DOHH2 (cell line): ENCODE data around the gene VTI1A.

Experiments used
- H3F3A ChIP-seq: fragments of 200-600 bp; sonication (generic), shearing (Covaris generic); 2 replicates; pipeline ENCODE4 v1.6.0; 2016; ENCODE audit warnings: antibody characterized with exemption, mild to moderate bottlenecking; ENCODE audit not compliant: control insufficient read depth, insufficient read depth
- H3K27ac ChIP-seq: fragments of 200-600 bp; sonication (generic); 2 replicates; pipeline ENCODE4 v1.5.1; 2014; ENCODE audit warnings: low read depth, mild to moderate bottlenecking, low read length, moderate library complexity
- H3K27me3 ChIP-seq: fragments of 200-600 bp; sonication (generic); 2 replicates; pipeline ENCODE4 v1.6.1; 2014; ENCODE audit warnings: mild to moderate bottlenecking, low read length, mixed read lengths; ENCODE audit not compliant: control insufficient read depth
- H3K36me3 ChIP-seq: fragments of 200-600 bp; sonication (generic); 2 replicates; pipeline ENCODE4 v1.6.1; 2014; ENCODE audit warnings: mild to moderate bottlenecking, low read length, moderate library complexity, mixed read lengths; ENCODE audit not compliant: control insufficient read depth
- H3K4me1 ChIP-seq: fragments of 200-600 bp; sonication (generic); 2 replicates; pipeline ENCODE4 v1.6.1; 2014; ENCODE audit warnings: mild to moderate bottlenecking, low read length, mixed read lengths; ENCODE audit not compliant: control insufficient read depth
- H3K4me2 ChIP-seq: fragments of 200-600 bp; sonication (generic); 2 replicates; pipeline ENCODE4 v1.6.0; 2014; ENCODE audit warnings: mild to moderate bottlenecking, low read length, moderate library complexity
- H3K4me3 ChIP-seq: fragments of 200-600 bp; sonication (generic); 2 replicates; pipeline ENCODE4 v1.5.1; 2014; ENCODE audit warnings: mild to moderate bottlenecking, low read length, mixed read lengths
- H3K79me2 ChIP-seq: fragments of 200-600 bp; sonication (generic); 2 replicates; pipeline ENCODE4 v1.6.1; 2014; ENCODE audit warnings: mild to moderate bottlenecking, low read length, mixed read lengths; ENCODE audit not compliant: control insufficient read depth
- H3K9me2 ChIP-seq: fragments of 200-600 bp; sonication (generic); replicated peaks from 2 replicates; pipeline ENCODE4 v1.6.1; 2014; ENCODE audit warnings: mild to moderate bottlenecking, low read length, mixed read lengths; ENCODE audit not compliant: control insufficient read depth
- H3K9me3 ChIP-seq: fragments of 200-600 bp; sonication (generic); 2 replicates; pipeline ENCODE4 v1.6.1; 2014; ENCODE audit warnings: antibody characterized with exemption, low read length, mixed read lengths; ENCODE audit not compliant: control insufficient read depth, insufficient read depth
- H4K20me1 ChIP-seq: fragments of 200-600 bp; sonication (generic); 2 replicates; pipeline ENCODE4 v1.6.0; 2014; ENCODE audit warnings: low read depth, mild to moderate bottlenecking, antibody characterized with exemption, low read length, moderate library complexity; ENCODE audit not compliant: control insufficient read depth, insufficient read depth
- EZH2phosphoT487 ChIP-seq: fragments of 200-600 bp; sonication (generic); IDR thresholded peaks from 2 replicates; pipeline ENCODE4 v1.6.1; 2017; ENCODE audit warnings: borderline replicate concordance, mild to moderate bottlenecking, antibody characterized with exemption, low read length, moderate library complexity, mixed read lengths
- TF ChIP-seq, protein P1 (sequence below): fragments of 200-600 bp; sonication (generic); IDR thresholded peaks from one replicate; pipeline ENCODE4 v1.5.1; 2014; ENCODE audit warnings: antibody characterized with exemption, mild to moderate bottlenecking, low read depth, low read length; ENCODE audit not compliant: poor library complexity, severe bottlenecking

The VTI1A gene

DNA sequence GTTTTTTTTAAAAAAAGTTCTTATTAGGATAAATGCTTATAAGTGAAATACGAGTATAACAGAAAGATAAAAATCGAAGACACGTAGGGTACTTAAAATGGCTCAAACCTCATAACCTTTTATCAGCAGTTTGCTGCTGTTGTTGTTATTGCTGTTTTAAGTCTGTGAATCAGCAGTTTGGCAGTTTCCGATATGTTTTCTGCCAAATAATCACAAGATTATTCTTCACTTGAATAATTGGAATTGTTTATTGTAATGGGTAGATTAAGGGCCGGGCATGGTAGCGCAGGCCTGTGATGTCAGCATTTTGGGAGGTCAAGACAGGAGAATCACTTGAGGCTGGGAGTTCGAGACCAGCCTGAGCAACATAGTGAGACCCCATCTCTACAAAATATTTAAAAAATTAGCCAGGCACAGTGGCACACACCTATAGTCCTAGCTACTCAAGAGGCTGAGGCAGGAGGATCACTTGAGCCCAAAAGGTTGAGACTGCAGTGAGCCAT is 177.6 kb downstream of the VTI1A start:
- no peaks in the 10 kb centered on the region for H3K9me2 ChIP-seq
- no peaks in the 10 kb centered on the region for H3F3A ChIP-seq
- no peak overlapping the region for H3K27ac ChIP-seq
- H3K9me3 ChIP-seq, result no peaks in the 10 kb centered on the region
- no peaks in the 10 kb centered on the region for H3K79me2 ChIP-seq
- H3K4me2 ChIP-seq, result no peak overlapping the region
- TF ChIP-seq, protein P1, sequence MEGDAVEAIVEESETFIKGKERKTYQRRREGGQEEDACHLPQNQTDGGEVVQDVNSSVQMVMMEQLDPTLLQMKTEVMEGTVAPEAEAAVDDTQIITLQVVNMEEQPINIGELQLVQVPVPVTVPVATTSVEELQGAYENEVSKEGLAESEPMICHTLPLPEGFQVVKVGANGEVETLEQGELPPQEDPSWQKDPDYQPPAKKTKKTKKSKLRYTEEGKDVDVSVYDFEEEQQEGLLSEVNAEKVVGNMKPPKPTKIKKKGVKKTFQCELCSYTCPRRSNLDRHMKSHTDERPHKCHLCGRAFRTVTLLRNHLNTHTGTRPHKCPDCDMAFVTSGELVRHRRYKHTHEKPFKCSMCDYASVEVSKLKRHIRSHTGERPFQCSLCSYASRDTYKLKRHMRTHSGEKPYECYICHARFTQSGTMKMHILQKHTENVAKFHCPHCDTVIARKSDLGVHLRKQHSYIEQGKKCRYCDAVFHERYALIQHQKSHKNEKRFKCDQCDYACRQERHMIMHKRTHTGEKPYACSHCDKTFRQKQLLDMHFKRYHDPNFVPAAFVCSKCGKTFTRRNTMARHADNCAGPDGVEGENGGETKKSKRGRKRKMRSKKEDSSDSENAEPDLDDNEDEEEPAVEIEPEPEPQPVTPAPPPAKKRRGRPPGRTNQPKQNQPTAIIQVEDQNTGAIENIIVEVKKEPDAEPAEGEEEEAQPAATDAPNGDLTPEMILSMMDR, result no peak
- TF ChIP-seq EZH2phosphoT487, result no peak
- H3K36me3 ChIP-seq, result no peaks in the 10 kb centered on the region
- no peaks in the 10 kb centered on the region for H4K20me1 ChIP-seq
- no peaks in the 10 kb centered on the region for H3K4me1 ChIP-seq
- H3K27me3 ChIP-seq, result no peaks in the 10 kb centered on the region
- no peak overlapping the region for H3K4me3 ChIP-seq

DNA sequence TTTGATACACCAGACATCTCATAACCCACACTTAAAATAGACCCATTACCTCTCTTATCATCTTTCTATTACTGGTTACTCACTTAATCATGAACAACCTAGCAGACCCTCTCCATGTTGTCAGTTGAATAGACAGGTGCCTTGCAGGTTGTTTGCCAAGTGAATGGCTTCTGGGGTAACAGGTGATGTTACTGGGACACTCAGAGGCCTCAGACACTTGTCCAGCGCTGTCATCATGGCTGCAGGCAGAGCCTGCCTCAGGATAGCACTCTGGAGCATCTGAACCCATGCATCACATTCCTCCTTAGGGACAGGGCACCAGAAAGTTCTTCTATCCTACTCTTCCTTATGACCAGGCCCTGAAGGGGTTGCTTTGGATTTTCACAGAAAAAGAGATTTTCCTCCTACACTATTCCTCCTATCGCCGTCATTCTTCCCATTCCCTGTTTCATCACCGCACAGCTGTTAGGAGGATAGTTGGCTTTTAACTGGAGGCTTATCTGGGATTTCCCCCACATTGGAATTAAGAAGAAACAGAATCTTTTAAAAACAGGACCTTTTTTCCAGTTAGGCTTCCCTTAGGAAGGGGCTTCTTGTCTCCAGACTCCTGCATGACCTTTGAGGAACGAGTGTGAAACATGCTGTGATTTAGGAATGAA is 182.1 kb downstream of the VTI1A start:
- TF ChIP-seq, protein P1, result no peak
- no peak for TF ChIP-seq EZH2phosphoT487
- no peaks in the 10 kb centered on the region for H4K20me1 ChIP-seq
- no peaks in the 10 kb centered on the region for H3K9me3 ChIP-seq
- H3F3A ChIP-seq, result no peaks in the 10 kb centered on the region
- H3K27me3 ChIP-seq, result no peaks in the 10 kb centered on the region
- H3K36me3 ChIP-seq, result no peaks in the 10 kb centered on the region; the same call in 1 of the 2 replicates
- no peaks in the 10 kb centered on the region for H3K9me2 ChIP-seq
- no peak overlapping the region for H3K4me3 ChIP-seq
- H3K4me1 ChIP-seq, result no peaks in the 10 kb centered on the region
- H3K79me2 ChIP-seq, result no peaks in the 10 kb centered on the region
- no peak overlapping the region for H3K27ac ChIP-seq
- no peak overlapping the region for H3K4me2 ChIP-seq

GRCh38 chr10:112631501-112632400 is 184.7 kb downstream of the VTI1A start:
- Histone ChIP-seq H4K20me1 (no peaks in the 10 kb centered on the region), H3K27me3 (no peaks in the 10 kb centered on the region), H3K27ac (no peak overlapping the region), H3K4me3 (no peak overlapping the region), H3K79me2 (no peaks in the 10 kb centered on the region), H3F3A (no peaks in the 10 kb centered on the region), H3K9me2 (no peaks in the 10 kb centered on the region), H3K4me2 (no peak overlapping the region), H3K9me3 (no peaks in the 10 kb centered on the region), H3K4me1 (no peaks in the 10 kb centered on the region), H3K36me3 (no peaks in the 10 kb centered on the region; the same call in 1 of the 2 replicates)
- TF ChIP-seq EZH2phosphoT487, result no peak
- TF ChIP-seq, protein P1, result no peak
